ENCODE data around the gene CSNK1G1.

Gene CSNK1G1

GRCh38 chr15:64149893-64150578, 205.9 kb downstream of the CSNK1G1 start:
- DNase-seq = no peak

GRCh38 chr15:64149424-64149823, 206.5 kb downstream of the CSNK1G1 start:
- no peak for DNase-seq

GRCh38 chr15:64148581-64148980, 207.4 kb downstream of the CSNK1G1 start:
- DNase-seq = no peak

- no peak for DNase-seq
Measured at GRCh38 chr15:64148168-64148567, 207.8 kb downstream of the CSNK1G1 start.

- DNase-seq = no peak
Measured at GRCh38 chr15:64146885-64147681, 208.9 kb downstream of the CSNK1G1 start.

- no peak for DNase-seq
Measured at GRCh38 chr15:64146520-64146884, 209.5 kb downstream of the CSNK1G1 start.

- DNase-seq = no peak
Measured at GRCh38 chr15:64146041-64146440, 209.9 kb downstream of the CSNK1G1 start.

GRCh38 chr15:64144565-64145281, 211.2 kb downstream of the CSNK1G1 start:
- no peak for DNase-seq

- no peak for DNase-seq
Measured at GRCh38 chr15:64144192-64144564, 211.8 kb downstream of the CSNK1G1 start.

- no peak for DNase-seq
Measured at GRCh38 chr15:64143276-64143675, 212.7 kb downstream of the CSNK1G1 start.

GRCh38 chr15:64141798-64142512, 214.0 kb downstream of the CSNK1G1 start:
- no peak for DNase-seq

GRCh38 chr15:64138331-64138941, 217.5 kb downstream of the CSNK1G1 start:
- no peak for DNase-seq

GRCh38 chr15:64137226-64137833, 218.6 kb downstream of the CSNK1G1 start:
- DNase-seq = no peak

GRCh38 chr15:64136347-64136746, 219.6 kb downstream of the CSNK1G1 start:
- DNase-seq = no peak

GRCh38 chr15:64134345-64134829, 221.6 kb downstream of the CSNK1G1 start:
- DNase-seq = no peak

GRCh38 chr15:64133623-64134344, 222.2 kb downstream of the CSNK1G1 start:
- DNase-seq = no peak

GRCh38 chr15:64132217-64132616, 223.8 kb downstream of the CSNK1G1 start:
- no peak for DNase-seq

GRCh38 chr15:64131547-64131946, 224.4 kb downstream of the CSNK1G1 start:
- DNase-seq = no peak

- no peak for DNase-seq
Measured at GRCh38 chr15:64130159-64130558, 225.8 kb downstream of the CSNK1G1 start.

- DNase-seq = no peak
Measured at GRCh38 chr15:64127521-64128270, 228.3 kb downstream of the CSNK1G1 start.

GRCh38 chr15:64125978-64126377, 230.0 kb downstream of the CSNK1G1 start:
- no peak for DNase-seq

All from CD4-positive, alpha-beta T cell treated with Interleukin-10 for 1 hour (primary cell).